ENCODE results near the gene ELK4. TPM values are rescaled to one million over a fixed set of nuclear protein-coding genes. Genes with fewer than 3 reads are reported as not detected.

Gene ELK4
- polyA plus RNA-seq, 3 donors, result 1.4 to 9.0 (median 2.6) TPM

DNA sequence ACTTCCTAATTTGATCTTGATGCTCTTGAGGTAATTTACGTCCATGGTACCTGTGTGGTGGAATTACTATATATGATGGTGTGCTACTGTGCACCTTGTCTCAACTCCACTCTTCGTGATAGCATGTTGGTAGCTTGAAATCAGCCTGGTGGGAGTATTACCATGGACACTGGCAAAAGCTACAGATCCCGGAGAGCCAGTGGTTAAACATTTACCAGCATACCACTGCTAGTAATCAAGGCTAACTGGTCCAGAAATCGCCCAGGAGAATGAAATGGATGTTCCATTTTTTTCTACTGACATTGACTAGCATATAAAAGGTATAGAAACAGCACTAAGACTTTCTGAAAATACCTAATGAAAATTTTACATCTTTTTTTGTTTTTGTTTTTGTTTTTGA lies 30.6 kb downstream of the ELK4 start:
- Histone ChIP-seq H3K27ac (ENCODE audit: low read depth in 1 of 2, low read length in 2 of 2) (no peak overlapping the region), H3K9me3 (replicated peaks in 1 of 2; ENCODE audit: control insufficient read depth in 1 of 2, insufficient read depth in 1 of 2, low read length in 2 of 2) (no peaks in the 10 kb centered on the region), H3K4me2 (replicated peaks; ENCODE audit: extremely low read depth, low read length, poor library complexity, severe bottlenecking) (no peak overlapping the region), H3K27me3 (ENCODE audit: control insufficient read depth in 2 of 2, insufficient read depth in 2 of 2, low read length in 2 of 2) (no peaks in the 10 kb centered on the region), H3K9ac (ENCODE audit: insufficient read depth, low read length, poor library complexity, severe bottlenecking) (no peak overlapping the region), H3K4me3 (replicated peaks in 1 of 3; ENCODE audit: low read depth in 2 of 3, low read length in 3 of 3) (no peak overlapping the region), H4K20me1 (ENCODE audit: insufficient read depth, low read length) (peaks cover 9% of the 10 kb centered on the region), H3K36me3 (replicated peaks in 1 of 2; ENCODE audit: control insufficient read depth in 1 of 2, insufficient read depth in 2 of 2, low read length in 2 of 2) (peaks cover 20 to 47% of the 10 kb centered on the region in 2 donors), H3K4me1 (ENCODE audit: control insufficient read depth in 1 of 2, insufficient read depth in 2 of 2, low read length in 2 of 2) (peaks cover 23 to 24% of the 10 kb centered on the region in 2 donors), H3K79me2 (ENCODE audit: insufficient read depth, low read length) (no peaks in the 10 kb centered on the region), H2AFZ (ENCODE audit: insufficient read depth, low read depth, low read length, poor library complexity, severe bottlenecking) (no peak overlapping the region)
- intact Hi-C loops (cut with micrococcal nuclease), result no loop called here
- Mint-ChIP-seq H3K4me1 (peaks cover 22% of the 10 kb centered on the region), H3K27me3 (ENCODE audit: low read depth in 3 of 3) (peaks cover 0 to 1% (median 0%) of the 10 kb centered on the region in 3 donors), H3K27ac (no peak overlapping the region), H3K4me3 (no peak overlapping the region), H3K36me3 (peaks cover 45 to 53% of the 10 kb centered on the region in 2 donors), H3K9me3 (peaks cover 0 to 4% (median 0%) of the 10 kb centered on the region in 7 donors)
- no peak for DNase-seq
- WGBS (ENCODE audit: insufficient coverage), result no CpG with 5 or more reads among the region's 4 CpGs
- TF ChIP-seq, protein P1, sequence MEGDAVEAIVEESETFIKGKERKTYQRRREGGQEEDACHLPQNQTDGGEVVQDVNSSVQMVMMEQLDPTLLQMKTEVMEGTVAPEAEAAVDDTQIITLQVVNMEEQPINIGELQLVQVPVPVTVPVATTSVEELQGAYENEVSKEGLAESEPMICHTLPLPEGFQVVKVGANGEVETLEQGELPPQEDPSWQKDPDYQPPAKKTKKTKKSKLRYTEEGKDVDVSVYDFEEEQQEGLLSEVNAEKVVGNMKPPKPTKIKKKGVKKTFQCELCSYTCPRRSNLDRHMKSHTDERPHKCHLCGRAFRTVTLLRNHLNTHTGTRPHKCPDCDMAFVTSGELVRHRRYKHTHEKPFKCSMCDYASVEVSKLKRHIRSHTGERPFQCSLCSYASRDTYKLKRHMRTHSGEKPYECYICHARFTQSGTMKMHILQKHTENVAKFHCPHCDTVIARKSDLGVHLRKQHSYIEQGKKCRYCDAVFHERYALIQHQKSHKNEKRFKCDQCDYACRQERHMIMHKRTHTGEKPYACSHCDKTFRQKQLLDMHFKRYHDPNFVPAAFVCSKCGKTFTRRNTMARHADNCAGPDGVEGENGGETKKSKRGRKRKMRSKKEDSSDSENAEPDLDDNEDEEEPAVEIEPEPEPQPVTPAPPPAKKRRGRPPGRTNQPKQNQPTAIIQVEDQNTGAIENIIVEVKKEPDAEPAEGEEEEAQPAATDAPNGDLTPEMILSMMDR (IDR thresholded peaks at IDR 0.05), result no peak

DNA sequence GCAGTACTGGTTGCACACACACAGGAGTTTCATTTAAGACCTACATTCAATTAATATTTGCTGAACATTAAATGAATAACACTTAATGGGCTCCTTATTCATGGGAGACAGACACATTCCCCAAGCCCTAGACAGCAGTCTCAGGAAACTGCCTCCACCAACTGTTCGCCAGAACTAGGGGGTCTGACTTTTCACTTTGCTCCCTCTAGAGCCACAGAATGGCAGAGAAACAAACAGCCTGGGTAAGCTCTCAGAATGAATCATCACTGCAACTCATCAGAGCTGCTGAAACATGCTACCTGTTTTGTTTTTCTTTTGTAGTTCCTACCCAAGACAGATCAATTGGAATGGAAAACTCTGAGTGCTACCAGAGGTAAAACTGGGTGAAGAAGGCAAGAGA lies 31.7 kb downstream of the ELK4 start:
- Histone ChIP-seq H3K9ac (ENCODE audit: insufficient read depth, low read length, poor library complexity, severe bottlenecking) (no peak overlapping the region), H3K36me3 (replicated peaks in 1 of 2; ENCODE audit: control insufficient read depth in 1 of 2, insufficient read depth in 2 of 2, low read length in 2 of 2) (peaks cover 20 to 47% of the 10 kb centered on the region in 2 donors), H2AFZ (ENCODE audit: insufficient read depth, low read depth, low read length, poor library complexity, severe bottlenecking) (no peak overlapping the region), H3K27me3 (ENCODE audit: control insufficient read depth in 2 of 2, insufficient read depth in 2 of 2, low read length in 2 of 2) (no peaks in the 10 kb centered on the region), H3K4me3 (replicated peaks in 1 of 3; ENCODE audit: low read depth in 2 of 3, low read length in 3 of 3) (no peak overlapping the region), H3K79me2 (ENCODE audit: insufficient read depth, low read length) (no peaks in the 10 kb centered on the region), H3K4me2 (replicated peaks; ENCODE audit: extremely low read depth, low read length, poor library complexity, severe bottlenecking) (no peak overlapping the region), H3K9me3 (replicated peaks in 1 of 2; ENCODE audit: control insufficient read depth in 1 of 2, insufficient read depth in 1 of 2, low read length in 2 of 2) (no peaks in the 10 kb centered on the region), H4K20me1 (ENCODE audit: insufficient read depth, low read length) (no peaks in the 10 kb centered on the region), H3K27ac (ENCODE audit: low read depth in 1 of 2, low read length in 2 of 2) (no peak overlapping the region), H3K4me1 (ENCODE audit: control insufficient read depth in 1 of 2, insufficient read depth in 2 of 2, low read length in 2 of 2) (peaks cover 13% of the 10 kb centered on the region in 2 donors)
- H3K27me3 Mint-ChIP-seq (ENCODE audit: low read depth in 3 of 3), result peaks cover 0 to 1% (median 1%) of the 10 kb centered on the region in 3 donors
- H3K4me3 Mint-ChIP-seq, result no peak overlapping the region
- intact Hi-C loops (cut with micrococcal nuclease), result no loop called here
- TF ChIP-seq, protein P1 (IDR thresholded peaks at IDR 0.05), result no peak
- H3K36me3 Mint-ChIP-seq, result peaks cover 45 to 58% of the 10 kb centered on the region in 2 donors
- H3K4me1 Mint-ChIP-seq, result peaks cover 14% of the 10 kb centered on the region
- peaks cover 0 to 4% (median 0%) of the 10 kb centered on the region in 7 donors for H3K9me3 Mint-ChIP-seq
- DNase-seq, result no peak
- 80% methylated on average over 1 of the region's 1 CpG for WGBS (ENCODE audit: insufficient coverage)
- H3K27ac Mint-ChIP-seq, result no peak overlapping the region

Data from CD14-positive monocyte (primary cell).